Activated CD8-positive, alpha-beta T cell treated with anti-CD3 and anti-CD28 coated beads for 36 hours (primary cell): ENCODE data around the gene CRYBB3. TPM values are rescaled to one million over a fixed set of nuclear protein-coding genes. Genes with fewer than 3 reads are reported as not detected.
"Not testable (repeated sequence)": the region's sequence is repeated elsewhere in the genome, so short reads cannot be mapped to it uniquely, and the experiment has no call there.

ENCODE experiments used
- ATAC-seq: fragments of 200-7000 bp; cut with Tn5 transposase; one replicate; pipeline ENCODE4 v1.10.0; 2021; ENCODE audit warnings: mild to moderate bottlenecking, moderate library complexity
- CTCF ChIA-PET: fragments of 350-600 bp; sonication (Branson Sonifier 250); formaldehyde crosslinking; loops from one replicate; lab custom pipeline; 2021; ENCODE audit warnings: antibody characterized with exemption; lab: Charles Lee
- POLR2A ChIA-PET: fragments of 350-600 bp; sonication (Branson Sonifier 250); formaldehyde crosslinking; loops from one replicate; lab custom pipeline; 2021; ENCODE audit warnings: antibody characterized with exemption; lab: Charles Lee
- DNase-seq: peaks from one replicate; pipeline ENCODE4 v3.0.0-alpha.2; 2020
- H3K27ac Mint-ChIP-seq: one replicate; pipeline ENCODE4 v1.8.0; 2021; ENCODE audit warnings: mild to moderate bottlenecking, mixed read lengths
- H3K27me3 Mint-ChIP-seq: one replicate; pipeline ENCODE4 v1.8.0; 2021; ENCODE audit warnings: mixed read lengths
- H3K36me3 Mint-ChIP-seq: one replicate; pipeline ENCODE4 v1.8.0; 2021; ENCODE audit warnings: low read depth, mixed read lengths
- H3K4me1 Mint-ChIP-seq: one replicate; pipeline ENCODE4 v1.8.0; 2021; ENCODE audit warnings: low read depth, mixed read lengths
- H3K4me3 Mint-ChIP-seq: one replicate; pipeline ENCODE4 v1.8.0; 2021; ENCODE audit warnings: mild to moderate bottlenecking, moderate library complexity, mixed read lengths
- H3K9me3 Mint-ChIP-seq: one replicate; pipeline ENCODE4 v1.8.0; 2021; ENCODE audit warnings: mixed read lengths
- intact Hi-C: fragments of 100-400 bp; cut with micrococcal nuclease; formaldehyde crosslinking; loops from one replicate; pipeline ENCODE4 v1.10.0; 2022
- total RNA-seq, 2 experiments: library from RNA; stranded (reverse); gene quantifications; one replicate each; pipeline ENCODE4 v1.2.3, GENCODE V29; 2021
- TF ChIP-seq, protein P1 (sequence below): fragments of 200-600 bp; IDR thresholded peaks from one replicate; pipeline ENCODE4 v1.8.0; 2022; ENCODE audit warnings: antibody characterized with exemption, mild to moderate bottlenecking

Gene CRYBB3
- total RNA-seq, 2 experiments from 2014 or later, result not detected

DNA sequence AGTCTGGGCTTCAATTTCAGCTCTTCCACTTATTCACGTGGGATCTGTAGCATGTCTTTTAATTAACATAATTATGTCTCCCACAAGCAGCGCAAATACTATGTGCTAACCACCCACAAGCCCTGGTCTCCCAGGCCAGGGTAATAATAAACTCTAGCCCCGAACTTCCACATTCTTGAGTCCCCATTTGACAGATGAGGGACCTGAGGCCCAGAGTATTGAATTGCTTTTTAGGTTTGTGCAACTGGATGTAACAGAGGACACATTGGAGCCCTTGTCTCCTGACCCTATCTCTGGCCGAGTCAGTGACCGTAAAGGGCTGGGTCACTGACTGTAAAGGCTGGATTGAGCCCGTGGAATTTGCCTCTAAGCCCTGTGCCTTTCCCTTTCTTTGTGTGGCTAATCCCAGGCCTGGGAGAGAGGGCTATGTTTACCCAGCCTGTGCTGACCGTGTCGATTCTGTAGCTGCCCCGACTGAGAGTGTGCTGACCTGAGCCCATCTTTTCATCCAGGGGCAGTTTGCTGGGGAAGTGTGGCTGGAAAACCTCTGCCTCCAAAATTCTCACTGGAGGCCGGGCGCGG, 23.7 kb downstream of the CRYBB3 start:
- no peaks in the 10 kb centered on the region for H3K9me3 Mint-ChIP-seq
- H3K4me3 Mint-ChIP-seq, result no peak overlapping the region
- no peak for DNase-seq
- intact Hi-C loops, result no loop called here
- TF ChIP-seq, protein P1, sequence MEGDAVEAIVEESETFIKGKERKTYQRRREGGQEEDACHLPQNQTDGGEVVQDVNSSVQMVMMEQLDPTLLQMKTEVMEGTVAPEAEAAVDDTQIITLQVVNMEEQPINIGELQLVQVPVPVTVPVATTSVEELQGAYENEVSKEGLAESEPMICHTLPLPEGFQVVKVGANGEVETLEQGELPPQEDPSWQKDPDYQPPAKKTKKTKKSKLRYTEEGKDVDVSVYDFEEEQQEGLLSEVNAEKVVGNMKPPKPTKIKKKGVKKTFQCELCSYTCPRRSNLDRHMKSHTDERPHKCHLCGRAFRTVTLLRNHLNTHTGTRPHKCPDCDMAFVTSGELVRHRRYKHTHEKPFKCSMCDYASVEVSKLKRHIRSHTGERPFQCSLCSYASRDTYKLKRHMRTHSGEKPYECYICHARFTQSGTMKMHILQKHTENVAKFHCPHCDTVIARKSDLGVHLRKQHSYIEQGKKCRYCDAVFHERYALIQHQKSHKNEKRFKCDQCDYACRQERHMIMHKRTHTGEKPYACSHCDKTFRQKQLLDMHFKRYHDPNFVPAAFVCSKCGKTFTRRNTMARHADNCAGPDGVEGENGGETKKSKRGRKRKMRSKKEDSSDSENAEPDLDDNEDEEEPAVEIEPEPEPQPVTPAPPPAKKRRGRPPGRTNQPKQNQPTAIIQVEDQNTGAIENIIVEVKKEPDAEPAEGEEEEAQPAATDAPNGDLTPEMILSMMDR, result no peak
- H3K27ac Mint-ChIP-seq, result no peak overlapping the region
- no peaks in the 10 kb centered on the region for H3K4me1 Mint-ChIP-seq
- peaks cover 3% of the 10 kb centered on the region for H3K27me3 Mint-ChIP-seq
- H3K36me3 Mint-ChIP-seq, result no peaks in the 10 kb centered on the region
- CTCF ChIA-PET, result interaction anchor here (1.0 kb wide), 1 partner anchor 12 kb away, joined by 3 read pairs; no protein-coding TSS in a partner anchor
- no peak for ATAC-seq
- POLR2A ChIA-PET, result no interaction called here

DNA sequence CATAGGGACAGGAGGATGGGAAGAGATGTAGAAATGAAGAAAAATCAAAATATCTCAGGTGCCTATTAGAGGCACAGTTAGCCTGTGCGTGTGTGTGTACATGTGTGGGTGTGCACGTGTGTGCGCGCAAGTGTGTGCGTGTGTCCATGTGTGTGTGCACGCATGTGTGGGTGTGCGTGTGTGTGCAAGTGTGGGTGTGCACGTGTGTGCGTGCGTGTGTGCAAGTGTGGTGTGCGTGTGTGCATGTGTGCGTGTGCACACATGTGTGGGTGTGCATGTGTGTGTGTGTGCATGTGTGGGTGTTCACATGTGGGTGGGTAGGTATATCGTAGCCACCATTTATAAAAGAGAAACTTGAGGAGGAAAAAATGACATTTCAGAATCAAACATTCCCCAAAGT, 29.2 kb downstream of the CRYBB3 start:
- Mint-ChIP-seq H3K36me3 (no peaks in the 10 kb centered on the region), H3K27me3 (peaks cover 17% of the 10 kb centered on the region), H3K4me3 (no peak overlapping the region), H3K27ac (no peak overlapping the region), H3K4me1 (no peaks in the 10 kb centered on the region), H3K9me3 (no peaks in the 10 kb centered on the region)
- TF ChIP-seq, protein P1, result no peak
- POLR2A ChIA-PET, result no interaction called here
- CTCF ChIA-PET, result no interaction called here
- no peak for DNase-seq
- intact Hi-C loops, result no loop called here
- no peak for ATAC-seq

DNA sequence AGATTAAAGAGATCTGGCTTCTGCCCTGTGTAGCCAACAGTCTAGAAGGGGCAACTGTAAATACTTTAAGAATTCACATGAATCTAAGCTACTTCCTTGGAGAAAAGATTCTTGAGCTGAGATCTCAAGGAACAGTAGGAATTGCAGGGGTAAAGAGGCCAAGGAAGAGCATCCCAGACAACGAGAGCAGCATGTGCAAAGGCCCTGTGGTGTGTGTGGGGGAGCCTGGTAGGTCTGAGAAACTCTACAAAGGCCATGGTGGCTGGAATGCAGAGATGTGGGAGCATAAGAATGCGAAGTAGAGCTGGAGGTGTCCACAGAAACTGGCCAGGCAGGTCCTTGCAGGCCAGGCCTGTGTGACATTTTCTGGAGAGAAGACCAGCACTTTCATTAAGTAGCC, 31.1 kb downstream of the CRYBB3 start:
- H3K9me3 Mint-ChIP-seq, H3K27ac Mint-ChIP-seq, ATAC-seq, POLR2A ChIA-PET, CTCF ChIA-PET, H3K4me1 Mint-ChIP-seq, H3K4me3 Mint-ChIP-seq, H3K36me3 Mint-ChIP-seq, intact Hi-C loops, DNase-seq: not testable (repeated sequence)
- H3K27me3 Mint-ChIP-seq, result peaks cover 30% of the 10 kb centered on the region

DNA sequence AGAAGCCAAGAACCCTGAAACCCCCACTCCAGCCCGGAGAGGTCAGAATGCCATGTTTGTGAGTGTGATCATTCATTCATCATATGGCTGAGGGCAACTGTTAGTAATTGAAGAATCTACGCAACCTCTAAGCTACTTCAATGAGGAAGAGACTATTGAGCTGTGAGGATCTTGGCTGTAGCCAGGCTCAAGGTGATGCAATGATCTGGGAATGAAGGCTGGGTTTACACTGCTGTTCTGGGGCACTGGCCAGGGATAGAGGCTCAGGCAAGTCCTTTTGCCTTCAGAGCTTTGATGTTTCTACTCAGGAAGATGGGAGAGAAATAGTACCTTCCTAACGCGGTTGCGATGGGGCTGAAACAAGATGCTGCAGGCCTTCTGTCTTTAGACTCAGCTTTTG, 32.6 kb downstream of the CRYBB3 start:
- TF ChIP-seq, protein P1, result no peak
- DNase-seq, result no peak
- Mint-ChIP-seq H3K27me3 (peaks cover 34% of the 10 kb centered on the region), H3K36me3 (no peaks in the 10 kb centered on the region), H3K4me1 (peaks cover 3% of the 10 kb centered on the region), H3K4me3 (no peak overlapping the region), H3K9me3 (no peaks in the 10 kb centered on the region), H3K27ac (no peak overlapping the region)
- POLR2A ChIA-PET, result no interaction called here
- intact Hi-C loops, result no loop called here
- no peak for ATAC-seq
- CTCF ChIA-PET, result no interaction called here

DNA sequence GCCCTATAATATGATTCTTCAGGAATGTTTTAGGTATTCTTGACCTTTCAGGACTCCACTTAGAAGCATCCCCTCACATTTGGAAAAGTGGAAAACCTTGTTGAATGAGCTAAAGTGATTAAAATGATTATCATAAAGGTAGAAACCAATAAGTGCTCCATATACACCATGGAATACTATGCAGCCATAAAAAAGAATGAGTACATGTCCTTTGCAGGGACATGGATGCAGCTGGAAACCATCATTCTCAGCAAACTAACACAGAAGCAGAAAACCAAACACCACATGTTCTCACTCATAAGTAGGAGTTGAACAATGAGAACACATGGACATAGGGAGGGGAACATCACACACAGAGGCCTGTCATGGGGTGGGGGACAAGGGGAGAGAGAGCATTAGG, 34.0 kb downstream of the CRYBB3 start:
- H3K36me3 Mint-ChIP-seq, H3K27ac Mint-ChIP-seq, H3K4me3 Mint-ChIP-seq, CTCF ChIA-PET, DNase-seq, H3K9me3 Mint-ChIP-seq, intact Hi-C loops, H3K4me1 Mint-ChIP-seq, POLR2A ChIA-PET, ATAC-seq: not testable (repeated sequence)
- H3K27me3 Mint-ChIP-seq, result peaks cover 38% of the 10 kb centered on the region

DNA sequence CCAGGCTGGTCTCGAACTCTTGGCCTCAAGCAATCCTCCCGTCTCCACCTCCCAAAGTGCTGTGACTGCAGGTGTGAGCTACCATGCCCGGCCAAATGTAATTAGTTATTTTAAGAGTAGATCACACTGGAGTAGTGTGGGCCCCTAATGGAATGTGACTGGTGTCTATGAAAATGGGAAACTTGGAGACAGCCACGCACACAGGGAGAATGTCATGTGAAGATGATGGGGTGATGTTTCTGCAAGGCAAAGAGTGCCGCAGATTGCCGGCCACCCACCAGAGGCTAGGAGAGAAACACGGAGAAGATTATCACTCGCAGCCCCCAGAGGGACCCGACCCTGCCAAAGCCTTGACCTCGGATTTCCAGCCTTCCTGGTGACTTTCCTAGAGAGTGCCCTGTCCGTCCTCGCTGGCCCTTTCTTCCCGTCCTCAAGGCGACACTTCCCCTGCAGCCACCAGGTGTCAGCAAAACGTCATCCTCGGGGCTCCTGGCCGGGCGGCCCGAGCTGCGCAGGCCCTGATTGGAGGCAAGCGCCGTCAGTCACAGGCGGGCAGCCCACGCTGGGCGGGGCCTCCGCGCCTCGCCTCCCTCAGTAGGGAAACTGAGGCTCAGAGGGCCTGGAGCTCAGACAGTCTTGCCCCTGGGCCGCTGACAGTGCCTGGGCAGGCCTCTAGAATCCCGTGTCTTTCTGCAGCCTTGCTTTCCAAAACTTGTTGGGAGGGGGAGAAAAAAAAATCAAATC, 36.1 kb downstream of the CRYBB3 start:
- CTCF ChIA-PET, result interaction anchor here (0.7 to 2.4 kb wide), 5 partner anchors 10 to 206 kb away, joined by 3 to 9 read pairs (median 4); no protein-coding TSS in a partner anchor
- Mint-ChIP-seq H3K9me3 (no peaks in the 10 kb centered on the region), H3K4me3 (no peak overlapping the region), H3K27ac (no peak overlapping the region), H3K36me3 (no peaks in the 10 kb centered on the region), H3K27me3 (peaks cover 37% of the 10 kb centered on the region), H3K4me1 (peaks cover 3% of the 10 kb centered on the region)
- POLR2A ChIA-PET, result no interaction called here
- DNase-seq, result peak; percentile 86
- intact Hi-C loops, result loop anchor here (5.0 kb wide), 1 partner anchor 97 kb away; no protein-coding TSS in a partner anchor
- TF ChIP-seq, protein P1, result peak; percentile 86
- ATAC-seq, result peak; percentile 100
